T47D (cell line): ENCODE data around the gene MARCHF2.

Source experiments
- DNase-seq, 2 experiments: peaks; one replicate each; pipeline versions ENCODE4 v3.0.0 to v3.0.0-alpha.2; 2011 to 2012; ENCODE audit warnings: low read depth in 1 of 2, low spot score in 1 of 2
- JUND ChIP-seq: IDR thresholded peaks from 2 replicates; pipeline ENCODE4 v1.6.1; 2012; ENCODE audit warnings: low read depth
- in situ Hi-C: cut with HindIII; loops from 2 replicates; pipeline ENCODE4 v1.10.0; 2016; ENCODE audit warnings: low sequenced_read_pairs, low pct_unique_long_range_greater_than_20kb

MARCHF2 gene

GRCh38 chr19:8485561-8486371 lies 72.7 kb downstream of the MARCHF2 start:
- in situ Hi-C loops: no loop called here
- no peak for TF ChIP-seq JUND
- DNase-seq: no peak

- no peak for DNase-seq
- TF ChIP-seq JUND: no peak
- in situ Hi-C loops: no loop called here
Observed at GRCh38 chr19:8486661-8487136, 73.6 kb downstream of the MARCHF2 start.

GRCh38 chr19:8487137-8487851 lies 74.2 kb downstream of the MARCHF2 start:
- in situ Hi-C loops: no loop called here
- DNase-seq: no peak
- no peak for TF ChIP-seq JUND

GRCh38 chr19:8488365-8488764 lies 75.3 kb downstream of the MARCHF2 start:
- no peak for TF ChIP-seq JUND
- no peak for DNase-seq
- in situ Hi-C loops: no loop called here
